ENCODE results near the gene ZNF488. TPM values are rescaled to one million over a fixed set of nuclear protein-coding genes. Genes with fewer than 3 reads are reported as not detected.

The ZNF488 gene
- total and polyA plus RNA-seq, 2 donors (not counting 1 experiment from before 2014, with no cell fraction given): 0.07 TPM; not detected in 1

DNA sequence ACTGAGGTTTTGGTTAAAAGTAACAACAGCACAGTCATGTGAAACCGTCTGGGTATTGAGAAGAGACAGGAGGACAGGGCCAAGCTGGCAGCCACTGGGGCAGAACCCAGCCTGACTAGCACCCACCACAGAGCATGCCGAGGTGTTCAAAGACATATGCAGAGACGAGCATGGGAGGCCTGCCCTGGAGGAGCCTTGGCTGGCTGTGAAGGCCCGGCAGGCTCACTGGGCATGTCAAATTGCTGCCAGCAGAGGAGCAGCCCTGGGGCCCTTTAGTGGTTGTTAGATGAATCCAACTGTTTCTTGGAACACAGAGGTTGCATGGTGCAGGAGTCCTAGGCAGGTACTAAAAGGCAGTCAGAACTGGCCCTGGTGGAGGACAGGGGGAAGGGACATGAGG is 66.8 kb downstream of the ZNF488 start:
- TF ChIP-seq EZH2 (IDR thresholded peaks at IDR 0.05; ENCODE audit: low read length, missing control alignments): no peak
- TF ChIP-seq, protein P1, sequence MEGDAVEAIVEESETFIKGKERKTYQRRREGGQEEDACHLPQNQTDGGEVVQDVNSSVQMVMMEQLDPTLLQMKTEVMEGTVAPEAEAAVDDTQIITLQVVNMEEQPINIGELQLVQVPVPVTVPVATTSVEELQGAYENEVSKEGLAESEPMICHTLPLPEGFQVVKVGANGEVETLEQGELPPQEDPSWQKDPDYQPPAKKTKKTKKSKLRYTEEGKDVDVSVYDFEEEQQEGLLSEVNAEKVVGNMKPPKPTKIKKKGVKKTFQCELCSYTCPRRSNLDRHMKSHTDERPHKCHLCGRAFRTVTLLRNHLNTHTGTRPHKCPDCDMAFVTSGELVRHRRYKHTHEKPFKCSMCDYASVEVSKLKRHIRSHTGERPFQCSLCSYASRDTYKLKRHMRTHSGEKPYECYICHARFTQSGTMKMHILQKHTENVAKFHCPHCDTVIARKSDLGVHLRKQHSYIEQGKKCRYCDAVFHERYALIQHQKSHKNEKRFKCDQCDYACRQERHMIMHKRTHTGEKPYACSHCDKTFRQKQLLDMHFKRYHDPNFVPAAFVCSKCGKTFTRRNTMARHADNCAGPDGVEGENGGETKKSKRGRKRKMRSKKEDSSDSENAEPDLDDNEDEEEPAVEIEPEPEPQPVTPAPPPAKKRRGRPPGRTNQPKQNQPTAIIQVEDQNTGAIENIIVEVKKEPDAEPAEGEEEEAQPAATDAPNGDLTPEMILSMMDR (conservative IDR thresholded peaks at IDR 0.05 in 1 of 2, IDR thresholded peaks at IDR 0.05 in 1 of 2; ENCODE audit: low read depth in 1 of 2, low read length in 2 of 2): no peak
- no peak for DNase-seq (ENCODE audit: low read depth in 2 of 2)
- Histone ChIP-seq H3K27ac (ENCODE audit: insufficient read depth, low read length) (no peak overlapping the region), H3K4me3 (replicated peaks in 1 of 4; ENCODE audit: control extremely low read depth in 1 of 4, insufficient read depth in 1 of 4, low read depth in 3 of 4, low read length in 4 of 4) (no peak overlapping the region), H3K79me2 (ENCODE audit: control insufficient read depth, insufficient read depth, low read length) (no peaks in the 10 kb centered on the region), H3K36me3 (ENCODE audit: control insufficient read depth, insufficient read depth, low read length) (no peaks in the 10 kb centered on the region), H3K9ac (ENCODE audit: insufficient read depth, low read length) (no peak overlapping the region), H3K27me3 (ENCODE audit: control insufficient read depth, insufficient read depth, low read length) (peaks cover 12% of the 10 kb centered on the region), H3K4me2 (ENCODE audit: extremely low read depth, insufficient read depth, low read length) (no peak overlapping the region), H4K20me1 (ENCODE audit: control insufficient read depth, extremely low read depth, insufficient read depth, low read length) (no peaks in the 10 kb centered on the region), H2AFZ (ENCODE audit: low read length) (no peak overlapping the region), H3K9me3 (ENCODE audit: control insufficient read depth, insufficient read depth, low read depth, low read length) (no peaks in the 10 kb centered on the region), H3K4me1 (ENCODE audit: control insufficient read depth, extremely low read depth, insufficient read depth, low read length) (no peaks in the 10 kb centered on the region)

DNA sequence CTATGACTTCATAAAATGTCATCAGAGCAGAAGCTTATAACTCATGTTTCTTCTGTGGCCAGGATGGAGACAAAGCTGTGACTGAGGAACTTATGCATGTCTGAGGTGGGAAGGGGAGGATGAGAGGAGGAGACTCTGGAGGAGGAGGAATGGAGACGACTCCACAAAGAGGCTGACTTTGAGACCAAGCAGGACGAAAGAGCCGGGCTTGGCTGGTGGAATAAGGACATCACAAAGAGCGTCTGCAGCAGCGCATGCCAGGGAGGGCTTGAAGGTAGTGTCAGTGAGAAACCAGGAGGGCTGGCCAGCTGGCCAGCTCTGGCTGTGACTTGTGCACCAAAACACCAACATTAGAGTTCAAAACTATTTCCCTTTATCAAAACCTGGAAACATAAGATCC is 68.0 kb downstream of the ZNF488 start:
- TF ChIP-seq EZH2 (IDR thresholded peaks at IDR 0.05; ENCODE audit: low read length, missing control alignments): no peak
- TF ChIP-seq, protein P1 (conservative IDR thresholded peaks at IDR 0.05 in 1 of 2, IDR thresholded peaks at IDR 0.05 in 1 of 2; ENCODE audit: low read depth in 1 of 2, low read length in 2 of 2): no peak
- no peak overlapping the region for H2AFZ ChIP-seq (ENCODE audit: low read length)
- no peaks in the 10 kb centered on the region for H3K79me2 ChIP-seq (ENCODE audit: control insufficient read depth, insufficient read depth, low read length)

More for the DNA sequence above, 68.0 kb downstream of the ZNF488 start:
- no peak for DNase-seq (ENCODE audit: low read depth in 2 of 2)
- no peaks in the 10 kb centered on the region for H4K20me1 ChIP-seq (ENCODE audit: control insufficient read depth, extremely low read depth, insufficient read depth, low read length)
- no peaks in the 10 kb centered on the region for H3K4me1 ChIP-seq (ENCODE audit: control insufficient read depth, extremely low read depth, insufficient read depth, low read length)
- no peak overlapping the region for H3K4me2 ChIP-seq (ENCODE audit: extremely low read depth, insufficient read depth, low read length)
- no peaks in the 10 kb centered on the region for H3K36me3 ChIP-seq (ENCODE audit: control insufficient read depth, insufficient read depth, low read length)
- H3K9ac ChIP-seq (ENCODE audit: insufficient read depth, low read length): no peak overlapping the region
- H3K27ac ChIP-seq (ENCODE audit: insufficient read depth, low read length): no peak overlapping the region
- peaks cover 7% of the 10 kb centered on the region for H3K27me3 ChIP-seq (ENCODE audit: control insufficient read depth, insufficient read depth, low read length)
- no peak overlapping the region for H3K4me3 ChIP-seq (replicated peaks in 1 of 4; ENCODE audit: control extremely low read depth in 1 of 4, insufficient read depth in 1 of 4, low read depth in 3 of 4, low read length in 4 of 4)
- no peaks in the 10 kb centered on the region for H3K9me3 ChIP-seq (ENCODE audit: control insufficient read depth, insufficient read depth, low read depth, low read length)

Other genes starting within 250 kb of the ZNF488 start
- gene GDF10, start 84.1 kb downstream of the ZNF488 start, total RNA-seq: 8.0 and 25.1 TPM in 2 replicates
- 6.2 and 16.2 TPM in 2 replicates for gene GDF10, start 84.1 kb downstream of the ZNF488 start, polyA plus RNA-seq
- not detected in 2 replicates for gene GDF2, start 61.8 kb downstream of the ZNF488 start, total RNA-seq
- gene GDF2, start 61.8 kb downstream of the ZNF488 start, polyA plus RNA-seq: not detected in 2 replicates
- not detected in 2 replicates for gene RBP3, start 35.9 kb downstream of the ZNF488 start, total RNA-seq
- gene RBP3, start 35.9 kb downstream of the ZNF488 start, polyA plus RNA-seq: not detected in 2 replicates
- 0.26 TPM in 1 of 2 replicates, not detected in the other for gene ANXA8, start 99.8 kb upstream of the ZNF488 start, total RNA-seq
- 0.08 and 0.09 TPM in 2 replicates for gene ANXA8, start 99.8 kb upstream of the ZNF488 start, polyA plus RNA-seq
- gene FAM25G, start 107.4 kb upstream of the ZNF488 start, total RNA-seq: not detected in 2 replicates
- gene FAM25G, start 107.4 kb upstream of the ZNF488 start, polyA plus RNA-seq: not detected in 2 replicates
- 2.1 and 2.8 TPM in 2 replicates for gene AGAP9, start 139.3 kb upstream of the ZNF488 start, total RNA-seq
- 3.2 and 3.4 TPM in 2 replicates for gene AGAP9, start 139.3 kb upstream of the ZNF488 start, polyA plus RNA-seq